Breast epithelium (tissue), 4 donors: ENCODE measurements around the gene MYO1C. TPM values are rescaled to one million over a fixed set of nuclear protein-coding genes. Genes with fewer than 3 reads are reported as not detected.

Experiments
- DNase-seq, 2 donors: peaks; one replicate each; pipeline ENCODE4 v3.0.0-alpha.2; 2019; ENCODE audit warnings: low spot score in 2 of 2
- H3K27ac ChIP-seq, 2 donors: fragments of 200-600 bp; sonication (generic) in 1 of 2; one replicate each; pipeline ENCODE4 v1.5.1; 2016 to 2019; ENCODE audit warnings: mild to moderate bottlenecking in 1 of 2
- H3K27me3 ChIP-seq, 2 donors: fragments of 200-600 bp; sonication (generic) in 1 of 2; one replicate each; pipeline versions ENCODE4 v1.5.1 to v1.6.0; 2017 to 2019; ENCODE audit warnings: control low read depth in 1 of 2, mild to moderate bottlenecking in 1 of 2
- H3K36me3 ChIP-seq: fragments of 200-600 bp; one replicate; pipeline ENCODE4 v1.5.1; 2019
- H3K4me1 ChIP-seq, 2 donors: fragments of 200-600 bp; sonication (generic); one replicate each; pipeline ENCODE4 v1.5.1; 2016 to 2019; ENCODE audit warnings: control low read depth in 1 of 2
- H3K4me3 ChIP-seq, 3 donors: fragments of 200-600 bp; sonication (generic); 1 replicate in 2 of 3; 2 replicates in 1 of 3; pipeline ENCODE4 v1.5.1; 2016 to 2019; ENCODE audit warnings: mild to moderate bottlenecking in 3 of 3, moderate library complexity in 2 of 3
- H3K9me3 ChIP-seq, 2 donors: fragments of 200-600 bp; sonication (generic) in 1 of 2; one replicate each; pipeline ENCODE4 v1.5.1; 2016 to 2019; ENCODE audit warnings: control low read depth in 1 of 2
- CTCF ChIP-seq, 3 donors: fragments of 450-650 bp; IDR thresholded peaks; one replicate each; pipeline ENCODE4 v1.5.1; 2016 to 2017; ENCODE audit warnings: antibody characterized with exemption in 3 of 3, mild to moderate bottlenecking in 3 of 3, moderate library complexity in 3 of 3
- POLR2A ChIP-seq: fragments of 450-650 bp; IDR thresholded peaks from one replicate; pipeline ENCODE4 v1.6.1; 2016; ENCODE audit warnings: antibody characterized with exemption, mild to moderate bottlenecking, moderate library complexity
- POLR2AphosphoS5 ChIP-seq, 3 donors: sonication (generic); formaldehyde crosslinking; IDR thresholded peaks; one replicate each; pipeline ENCODE4 v1.6.1; 2017; ENCODE audit warnings: antibody characterized with exemption in 3 of 3
- intact Hi-C: fragments of 100-400 bp; cut with DNase I; formaldehyde crosslinking; loops from one replicate; pipeline ENCODE4 v1.15.1; 2023; ENCODE audit warnings: low total_unique reads
- total RNA-seq, 3 donors: library from RNA; depleted of rRNA; stranded (reverse); fragments of >200 nt; gene quantifications; one replicate each; pipeline ENCODE4 v1.1.0, GENCODE V29; 2016

The MYO1C gene
- total RNA-seq, 3 donors from 2014 or later: 99.5 to 235 (median 137) TPM

DNA sequence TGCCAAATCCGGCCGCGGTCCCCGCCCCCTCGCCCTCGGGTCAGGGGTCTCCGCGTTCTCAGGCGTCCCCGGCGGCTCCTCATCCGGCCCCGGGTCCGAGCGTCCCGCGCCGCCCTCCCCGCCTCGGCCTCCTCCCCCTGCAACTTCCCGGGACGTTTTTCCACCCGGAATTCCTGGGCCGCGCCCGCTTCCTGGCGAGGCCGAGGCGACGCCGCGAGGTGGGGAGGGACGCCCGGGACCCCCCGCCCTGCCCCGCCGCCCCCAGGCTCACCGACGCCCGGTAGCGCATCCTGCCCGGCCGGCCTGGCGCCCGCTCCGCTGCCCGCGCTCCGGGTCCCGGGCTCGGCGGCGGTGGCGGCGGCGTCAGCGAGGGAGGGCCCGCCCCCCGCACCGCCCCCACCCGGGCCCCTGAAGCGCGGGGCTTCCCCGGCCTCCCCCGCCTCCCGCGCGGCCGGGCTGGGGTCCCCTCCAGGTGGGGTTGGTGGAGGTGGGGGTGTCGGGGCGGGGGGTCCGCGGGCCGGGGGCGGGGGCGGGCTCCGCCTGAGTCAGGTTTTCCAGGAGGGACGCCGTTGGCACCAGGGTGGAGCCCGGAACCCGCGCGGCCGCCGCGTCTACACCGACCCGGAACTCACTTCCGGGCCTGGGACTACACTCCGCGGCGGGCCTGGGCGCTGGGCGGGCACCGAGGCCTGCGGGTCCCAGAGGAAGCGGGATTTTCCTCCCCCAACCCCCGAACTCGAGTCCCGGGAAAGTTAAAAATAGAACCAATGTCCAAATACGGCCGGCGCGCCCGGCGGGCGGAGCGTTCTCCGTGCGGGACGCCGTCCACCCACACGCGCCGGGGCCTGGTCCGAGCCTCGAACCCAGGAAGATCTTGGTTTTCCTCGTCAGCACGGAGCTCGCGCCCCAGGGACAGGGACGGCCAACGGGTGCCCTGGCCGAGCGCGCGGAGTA, 6.8 kb downstream of the MYO1C start:
- DNase-seq: peak; percentile 63 to 64
- H3K27ac ChIP-seq: peak overlapping the region; percentile 96 to 97
- intact Hi-C loops: no loop called here

GRCh38 chr17:1484676-1485422, 7.6 kb downstream of the MYO1C start:
- Histone ChIP-seq H3K27ac (peak overlapping the region; percentile 96 to 97), H3K4me3 (peak overlapping the region; percentile 72 to 89 (median 75)), H3K9me3 (no peaks in the 10 kb centered on the region), H3K27me3 (no peaks in the 10 kb centered on the region), H3K36me3 (no peaks in the 10 kb centered on the region), H3K4me1 (peaks cover 10 to 11% of the 10 kb centered on the region in 2 donors)
- intact Hi-C loops: no loop called here
- peak in 1 of 2 donors; percentile 66 for DNase-seq
- TF ChIP-seq POLR2A (no peak), CTCF (IDR thresholded peaks at IDR 0.05) (peak in 1 of 3 donors; percentile 28), POLR2AphosphoS5 (IDR thresholded peaks at IDR 0.05) (no peak)

More for the DNA sequence above, 6.8 kb downstream of the MYO1C start:
- Histone ChIP-seq H3K4me3 (peak overlapping the region; percentile 72 to 89 (median 75)), H3K36me3 (no peaks in the 10 kb centered on the region), H3K27me3 (no peaks in the 10 kb centered on the region), H3K9me3 (no peaks in the 10 kb centered on the region), H3K4me1 (peaks cover 10 to 11% of the 10 kb centered on the region in 2 donors)
- peak; percentile 15 to 40 (median 38) for TF ChIP-seq POLR2AphosphoS5 (IDR thresholded peaks at IDR 0.05)
- no peak for TF ChIP-seq POLR2A

GRCh38 chr17:1484060-1484535, 8.4 kb downstream of the MYO1C start:
- H3K36me3 ChIP-seq: no peaks in the 10 kb centered on the region
- H3K27me3 ChIP-seq: no peaks in the 10 kb centered on the region
- peak overlapping the region in 1 of 3 donors; percentile 89 for H3K4me3 ChIP-seq
- intact Hi-C loops: no loop called here
- no peaks in the 10 kb centered on the region for H3K9me3 ChIP-seq
- H3K27ac ChIP-seq: peak overlapping the region; percentile 96 to 97
- TF ChIP-seq POLR2A: no peak
- no peak for TF ChIP-seq CTCF (IDR thresholded peaks at IDR 0.05)
- TF ChIP-seq POLR2AphosphoS5 (IDR thresholded peaks at IDR 0.05): no peak
- H3K4me1 ChIP-seq: peaks cover 10 to 11% of the 10 kb centered on the region in 2 donors
- no peak for DNase-seq

DNA sequence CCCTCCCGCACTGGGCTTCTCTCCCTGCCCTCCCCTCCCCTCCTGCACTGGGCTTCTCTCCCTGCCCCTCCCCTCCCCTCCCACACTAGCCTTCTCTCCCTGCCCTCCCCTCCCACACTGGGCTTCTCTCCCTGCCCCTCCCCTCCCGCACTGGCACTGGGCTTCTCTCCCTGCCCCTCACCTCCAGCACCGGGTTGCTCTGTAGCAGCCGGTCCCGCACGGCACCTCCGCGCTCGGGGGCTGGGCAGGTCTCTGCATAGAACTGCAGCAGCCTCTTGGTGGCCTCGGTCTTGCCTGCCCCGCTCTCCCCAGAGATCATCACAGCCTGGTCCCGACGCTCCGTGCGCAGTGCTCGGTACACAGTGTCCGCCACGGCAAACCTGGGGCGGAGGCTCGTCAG, 9.8 kb downstream of the MYO1C start:
- TF ChIP-seq POLR2A: no peak
- H3K36me3 ChIP-seq: peaks cover 3% of the 10 kb centered on the region
- intact Hi-C loops: no loop called here
- no peak overlapping the region for H3K4me3 ChIP-seq
- no peaks in the 10 kb centered on the region for H3K9me3 ChIP-seq
- peak overlapping the region; percentile 8 to 66 for H3K27ac ChIP-seq
- H3K4me1 ChIP-seq: peaks cover 4 to 7% of the 10 kb centered on the region in 2 donors
- no peaks in the 10 kb centered on the region for H3K27me3 ChIP-seq
- no peak for DNase-seq

GRCh38 chr17:1481736-1482135, 10.8 kb downstream of the MYO1C start:
- Histone ChIP-seq H3K4me3 (no peak overlapping the region), H3K9me3 (no peaks in the 10 kb centered on the region), H3K27ac (no peak overlapping the region), H3K4me1 (peaks cover 1% of the 10 kb centered on the region in 2 donors), H3K36me3 (peaks cover 4% of the 10 kb centered on the region), H3K27me3 (no peaks in the 10 kb centered on the region)
- TF ChIP-seq CTCF (IDR thresholded peaks at IDR 0.05): no peak
- TF ChIP-seq POLR2A: no peak
- TF ChIP-seq POLR2AphosphoS5 (IDR thresholded peaks at IDR 0.05): no peak
- intact Hi-C loops: no loop called here
- no peak for DNase-seq
